Parathyroid adenoma (tissue), 2 donors: ENCODE measurements around the gene ADGRL4.

Source experiments
- H2AFZ ChIP-seq: fragments of 300-600 bp; sonication (generic); one replicate; pipeline ENCODE4 v1.7.0; 2017; ENCODE audit warnings: antibody characterized with exemption, mild to moderate bottlenecking
- H3K27ac ChIP-seq: fragments of 300-600 bp; sonication (generic); one replicate; pipeline ENCODE4 v1.7.0; 2017
- H3K27me3 ChIP-seq: fragments of 300-600 bp; sonication (generic); one replicate; pipeline ENCODE4 v1.7.0; 2017; ENCODE audit warnings: low read length; ENCODE audit not compliant: control insufficient read depth, insufficient read depth
- H3K36me3 ChIP-seq: fragments of 300-600 bp; sonication (generic); one replicate; pipeline ENCODE4 v1.7.0; 2017; ENCODE audit warnings: low read length; ENCODE audit not compliant: control insufficient read depth, insufficient read depth
- H3K4me1 ChIP-seq: fragments of 300-600 bp; sonication (generic); one replicate; pipeline ENCODE4 v1.7.0; 2017; ENCODE audit warnings: control low read depth
- H3K4me2 ChIP-seq: fragments of 300-600 bp; sonication (generic); one replicate; pipeline ENCODE4 v1.7.0; 2017; ENCODE audit warnings: low read length
- H3K4me3 ChIP-seq: fragments of 300-600 bp; sonication (generic); one replicate; pipeline ENCODE4 v1.7.0; 2017; ENCODE audit warnings: low read depth, low read length
- H3K79me2 ChIP-seq: fragments of 300-600 bp; sonication (generic); one replicate; pipeline ENCODE4 v1.7.0; 2017; ENCODE audit warnings: control low read depth
- H3K9ac ChIP-seq: fragments of 300-600 bp; sonication (generic); one replicate; pipeline ENCODE4 v1.7.0; 2017; ENCODE audit warnings: mild to moderate bottlenecking
- H3K9me3 ChIP-seq: fragments of 300-600 bp; sonication (generic); one replicate; pipeline ENCODE4 v1.7.0; 2017; ENCODE audit warnings: low read length; ENCODE audit not compliant: control insufficient read depth
- TF ChIP-seq, protein P1 (sequence below): fragments of 300-600 bp; sonication (generic); IDR thresholded peaks from one replicate; pipeline ENCODE4 v1.7.0; 2017; ENCODE audit warnings: antibody characterized with exemption, mild to moderate bottlenecking
- donor health status: primary hyperparathyroidism.

The ADGRL4 gene

DNA sequence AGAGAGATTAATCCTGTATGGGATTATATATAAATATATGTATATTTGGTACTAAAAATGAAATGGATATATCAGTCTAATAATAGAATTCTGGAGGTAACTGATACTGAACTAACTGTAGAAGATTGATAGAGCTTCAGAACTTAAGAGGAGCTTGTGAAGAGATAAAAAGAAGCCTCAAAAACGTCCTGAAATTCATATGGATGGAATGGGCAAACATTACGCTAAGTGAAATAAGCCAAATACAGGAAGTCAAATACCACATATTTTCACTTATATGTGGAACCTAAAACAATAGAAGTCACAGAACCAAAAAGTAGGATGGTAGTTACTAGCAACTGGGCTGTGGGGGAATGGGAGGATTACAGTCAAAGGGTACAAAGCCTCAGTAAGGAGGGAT lies 36.0 kb upstream of the ADGRL4 start:
- Histone ChIP-seq H3K27ac (no peak overlapping the region), H2AFZ (no peak overlapping the region), H3K79me2 (no peaks in the 10 kb centered on the region), H3K36me3 (no peaks in the 10 kb centered on the region), H3K27me3 (no peaks in the 10 kb centered on the region), H3K4me1 (no peaks in the 10 kb centered on the region), H3K4me3 (no peak overlapping the region), H3K9ac (no peak overlapping the region), H3K9me3 (no peaks in the 10 kb centered on the region), H3K4me2 (no peak overlapping the region)
- TF ChIP-seq, protein P1, sequence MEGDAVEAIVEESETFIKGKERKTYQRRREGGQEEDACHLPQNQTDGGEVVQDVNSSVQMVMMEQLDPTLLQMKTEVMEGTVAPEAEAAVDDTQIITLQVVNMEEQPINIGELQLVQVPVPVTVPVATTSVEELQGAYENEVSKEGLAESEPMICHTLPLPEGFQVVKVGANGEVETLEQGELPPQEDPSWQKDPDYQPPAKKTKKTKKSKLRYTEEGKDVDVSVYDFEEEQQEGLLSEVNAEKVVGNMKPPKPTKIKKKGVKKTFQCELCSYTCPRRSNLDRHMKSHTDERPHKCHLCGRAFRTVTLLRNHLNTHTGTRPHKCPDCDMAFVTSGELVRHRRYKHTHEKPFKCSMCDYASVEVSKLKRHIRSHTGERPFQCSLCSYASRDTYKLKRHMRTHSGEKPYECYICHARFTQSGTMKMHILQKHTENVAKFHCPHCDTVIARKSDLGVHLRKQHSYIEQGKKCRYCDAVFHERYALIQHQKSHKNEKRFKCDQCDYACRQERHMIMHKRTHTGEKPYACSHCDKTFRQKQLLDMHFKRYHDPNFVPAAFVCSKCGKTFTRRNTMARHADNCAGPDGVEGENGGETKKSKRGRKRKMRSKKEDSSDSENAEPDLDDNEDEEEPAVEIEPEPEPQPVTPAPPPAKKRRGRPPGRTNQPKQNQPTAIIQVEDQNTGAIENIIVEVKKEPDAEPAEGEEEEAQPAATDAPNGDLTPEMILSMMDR: no peak

DNA sequence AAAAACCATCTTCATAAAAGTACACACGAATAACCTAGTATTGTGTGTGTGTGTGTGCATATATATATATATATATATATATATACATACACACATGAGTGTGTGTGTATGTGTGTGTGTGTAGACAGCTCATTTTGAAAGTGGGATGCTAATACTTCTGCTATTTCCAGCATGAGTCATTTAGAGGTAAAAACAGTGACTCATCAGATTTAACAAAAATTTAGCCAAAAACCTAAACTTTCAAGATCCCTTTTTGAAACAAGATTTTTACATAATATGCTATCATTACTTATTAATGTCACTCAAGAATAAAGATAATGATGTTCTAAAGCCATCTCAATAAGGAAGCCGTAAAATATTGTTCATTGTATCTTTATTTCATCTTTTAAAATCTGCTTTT lies 35.6 kb upstream of the ADGRL4 start:
- Histone ChIP-seq H3K79me2 (no peaks in the 10 kb centered on the region), H3K36me3 (no peaks in the 10 kb centered on the region), H3K4me1 (no peaks in the 10 kb centered on the region), H3K4me3 (no peak overlapping the region), H3K4me2 (no peak overlapping the region), H3K27ac (no peak overlapping the region), H3K27me3 (no peaks in the 10 kb centered on the region), H3K9me3 (no peaks in the 10 kb centered on the region), H3K9ac (no peak overlapping the region), H2AFZ (no peak overlapping the region)
- TF ChIP-seq, protein P1: no peak

DNA sequence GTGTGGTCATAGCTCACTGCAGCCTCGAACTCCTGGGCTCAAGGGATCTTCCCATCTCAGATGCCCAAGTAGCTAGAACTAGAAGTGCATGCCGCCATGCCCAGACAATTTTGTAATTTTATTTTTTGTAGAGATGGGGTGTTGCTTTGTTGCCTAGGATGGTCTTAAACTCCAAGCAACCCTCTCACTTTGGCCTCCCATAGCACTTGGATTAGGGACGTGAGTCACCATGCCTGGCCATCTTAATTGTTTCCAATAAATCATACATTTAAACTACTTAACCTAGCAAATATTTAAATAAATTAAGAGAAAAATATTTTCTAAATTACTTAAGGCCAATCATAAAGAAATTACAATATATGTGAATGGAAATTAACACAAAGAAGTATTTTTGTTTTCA lies 35.1 kb upstream of the ADGRL4 start:
- no peak overlapping the region for H3K9ac ChIP-seq
- TF ChIP-seq, protein P1: no peak
- no peak overlapping the region for H3K4me2 ChIP-seq
- no peaks in the 10 kb centered on the region for H3K36me3 ChIP-seq
- no peaks in the 10 kb centered on the region for H3K79me2 ChIP-seq
- no peak overlapping the region for H2AFZ ChIP-seq
- H3K9me3 ChIP-seq: no peaks in the 10 kb centered on the region
- H3K27me3 ChIP-seq: no peaks in the 10 kb centered on the region
- no peaks in the 10 kb centered on the region for H3K4me1 ChIP-seq
- H3K27ac ChIP-seq: no peak overlapping the region
- no peak overlapping the region for H3K4me3 ChIP-seq

DNA sequence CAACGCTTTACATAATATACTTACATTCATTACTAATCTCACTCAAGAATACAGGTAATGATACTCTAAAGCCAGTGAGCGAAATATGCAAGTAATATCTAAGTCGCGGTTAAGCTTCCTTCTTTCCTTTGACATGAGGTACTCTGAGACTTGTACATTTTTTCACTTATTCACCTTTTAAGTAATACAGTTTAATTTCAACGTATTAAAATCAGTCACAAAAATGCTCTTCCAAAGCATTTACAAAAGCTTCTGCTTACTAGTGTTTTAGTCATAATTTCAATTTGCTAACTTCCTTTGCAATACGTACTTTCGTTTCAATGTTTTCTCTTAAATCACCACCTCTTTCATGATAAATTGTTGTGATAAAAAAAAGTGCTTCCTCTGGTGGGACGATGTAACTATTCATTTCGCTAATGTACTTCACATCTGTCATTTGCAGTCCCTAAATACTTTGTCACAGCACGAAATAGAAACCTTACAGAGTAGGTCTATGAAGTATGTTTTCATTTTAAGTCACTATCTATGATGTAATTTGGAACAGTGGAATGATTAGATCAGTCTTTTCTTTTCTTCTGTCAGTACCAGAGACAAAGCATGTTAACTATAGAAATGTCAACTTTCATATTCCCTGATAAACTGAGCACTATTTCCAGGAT lies 34.0 kb upstream of the ADGRL4 start:
- no peak overlapping the region for H3K4me3 ChIP-seq

More for the DNA sequence above, 34.0 kb upstream of the ADGRL4 start:
- H3K36me3 ChIP-seq: no peaks in the 10 kb centered on the region
- peak overlapping the region; percentile 18 for H3K4me2 ChIP-seq
- no peak overlapping the region for H3K9ac ChIP-seq
- H3K9me3 ChIP-seq: no peaks in the 10 kb centered on the region
- peak overlapping the region; percentile 14 for H2AFZ ChIP-seq
- H3K4me1 ChIP-seq: no peaks in the 10 kb centered on the region
- H3K27ac ChIP-seq: peak overlapping the region; percentile 32
- TF ChIP-seq, protein P1: no peak
- H3K79me2 ChIP-seq: no peaks in the 10 kb centered on the region
- no peaks in the 10 kb centered on the region for H3K27me3 ChIP-seq
